ENCODE data around the gene P3R3URF.
A peak's percentile ranks its signal among the peaks of the same experiment; 100 is the strongest.

DNA sequence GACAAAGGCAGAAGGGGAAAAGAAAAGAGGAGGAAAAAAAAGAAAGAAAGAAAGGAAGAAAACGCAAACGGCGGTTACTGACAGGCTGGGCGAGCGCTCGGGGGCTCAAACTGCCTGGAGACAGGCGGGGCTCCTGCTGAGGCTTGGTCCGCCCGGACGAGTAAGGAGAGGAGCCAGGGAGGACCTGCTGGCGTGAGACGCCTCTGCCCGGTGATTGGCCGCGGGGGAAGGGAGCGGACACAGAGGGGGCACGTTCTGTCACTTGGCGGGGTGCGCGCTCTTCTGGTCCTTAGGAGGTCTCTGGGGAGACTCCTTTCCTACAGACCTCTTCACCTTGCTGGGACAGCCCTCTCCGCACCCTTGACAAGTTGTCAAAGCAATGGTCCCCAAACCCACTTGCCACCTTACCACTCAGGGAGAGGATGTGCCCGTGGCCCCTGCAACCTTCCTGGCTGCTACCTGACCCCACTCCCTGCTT, 43.1 kb downstream of the P3R3URF start:
- TF ChIP-seq JUN (IDR thresholded peaks at IDR 0.05; ENCODE audit: borderline replicate concordance, insufficient read depth, insufficient read length, low read depth) (no peak), GATA2 (IDR thresholded peaks at IDR 0.05; ENCODE audit: insufficient read depth, insufficient read length, low read depth, low read length) (no peak), POLR2AphosphoS5 (IDR thresholded peaks at IDR 0.05; ENCODE audit: insufficient read depth, low read depth, low read length) (no peak), POLR2A (IDR thresholded peaks at IDR 0.05; ENCODE audit: low read depth, low read length) (peak; percentile 88), EZH2 (IDR thresholded peaks at IDR 0.05; ENCODE audit: borderline replicate concordance, low read depth, low read length, severe bottlenecking) (no peak), MYC (IDR thresholded peaks at IDR 0.05; ENCODE audit: low read depth, low read length) (no peak)
- TF ChIP-seq, protein P1, sequence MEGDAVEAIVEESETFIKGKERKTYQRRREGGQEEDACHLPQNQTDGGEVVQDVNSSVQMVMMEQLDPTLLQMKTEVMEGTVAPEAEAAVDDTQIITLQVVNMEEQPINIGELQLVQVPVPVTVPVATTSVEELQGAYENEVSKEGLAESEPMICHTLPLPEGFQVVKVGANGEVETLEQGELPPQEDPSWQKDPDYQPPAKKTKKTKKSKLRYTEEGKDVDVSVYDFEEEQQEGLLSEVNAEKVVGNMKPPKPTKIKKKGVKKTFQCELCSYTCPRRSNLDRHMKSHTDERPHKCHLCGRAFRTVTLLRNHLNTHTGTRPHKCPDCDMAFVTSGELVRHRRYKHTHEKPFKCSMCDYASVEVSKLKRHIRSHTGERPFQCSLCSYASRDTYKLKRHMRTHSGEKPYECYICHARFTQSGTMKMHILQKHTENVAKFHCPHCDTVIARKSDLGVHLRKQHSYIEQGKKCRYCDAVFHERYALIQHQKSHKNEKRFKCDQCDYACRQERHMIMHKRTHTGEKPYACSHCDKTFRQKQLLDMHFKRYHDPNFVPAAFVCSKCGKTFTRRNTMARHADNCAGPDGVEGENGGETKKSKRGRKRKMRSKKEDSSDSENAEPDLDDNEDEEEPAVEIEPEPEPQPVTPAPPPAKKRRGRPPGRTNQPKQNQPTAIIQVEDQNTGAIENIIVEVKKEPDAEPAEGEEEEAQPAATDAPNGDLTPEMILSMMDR (IDR thresholded peaks at IDR 0.05; ENCODE audit: extremely low read depth in 1 of 2, insufficient read depth in 1 of 2, low read depth in 1 of 2, low read length in 2 of 2), result no peak
- TF ChIP-seq, protein P2, sequence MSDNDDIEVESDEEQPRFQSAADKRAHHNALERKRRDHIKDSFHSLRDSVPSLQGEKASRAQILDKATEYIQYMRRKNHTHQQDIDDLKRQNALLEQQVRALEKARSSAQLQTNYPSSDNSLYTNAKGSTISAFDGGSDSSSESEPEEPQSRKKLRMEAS (IDR thresholded peaks at IDR 0.05; ENCODE audit: insufficient read depth, insufficient read length), result no peak
